Mucosa of stomach (tissue), 1 donor: Measurements from ENCODE around the gene CROCC.
"Not testable (repeated sequence)": the region's sequence is repeated elsewhere in the genome, so short reads cannot be mapped to it uniquely, and the experiment has no call there.

ENCODE experiments used
- H3K27me3 ChIP-seq: one replicate; pipeline ENCODE4 v1.7.0; 2013; ENCODE audit warnings: mild to moderate bottlenecking, low read length; ENCODE audit not compliant: control insufficient read depth, insufficient read depth
- H3K36me3 ChIP-seq: one replicate; pipeline ENCODE4 v1.7.0; 2013; ENCODE audit warnings: low read length; ENCODE audit not compliant: control insufficient read depth, insufficient read depth
- H3K4me1 ChIP-seq: one replicate; pipeline ENCODE4 v1.7.0; 2013; ENCODE audit warnings: mild to moderate bottlenecking, low read length; ENCODE audit not compliant: control insufficient read depth, insufficient read depth
- H3K4me3 ChIP-seq: one replicate; pipeline ENCODE4 v1.7.0; 2013; ENCODE audit warnings: low read length
- H3K9ac ChIP-seq: one replicate; pipeline ENCODE4 v1.7.0; 2013; ENCODE audit warnings: mild to moderate bottlenecking, low read length, moderate library complexity
- H3K9me3 ChIP-seq: one replicate; pipeline ENCODE4 v1.7.0; 2013; ENCODE audit warnings: mild to moderate bottlenecking, low read length, moderate library complexity; ENCODE audit not compliant: control insufficient read depth
- donor health status: Pancreatic carcinoma.

Gene CROCC

GRCh38 chr1:16913833-16914662 is 7.7 kb upstream of the CROCC start:
- no peaks in the 10 kb centered on the region for H3K36me3 ChIP-seq
- no peaks in the 10 kb centered on the region for H3K9me3 ChIP-seq
- H3K4me1 ChIP-seq, result peaks cover 6% of the 10 kb centered on the region
- peak overlapping the region; percentile 50 for H3K4me3 ChIP-seq
- H3K27me3 ChIP-seq, result no peaks in the 10 kb centered on the region
- peak overlapping the region; percentile 64 for H3K9ac ChIP-seq

- not testable (repeated sequence) for H3K36me3 ChIP-seq, H3K4me3 ChIP-seq, H3K27me3 ChIP-seq, H3K4me1 ChIP-seq, H3K9me3 ChIP-seq
- H3K9ac ChIP-seq, result peak overlapping the region; percentile 64
Observed at GRCh38 chr1:16914928-16915626, 6.7 kb upstream of the CROCC start.

GRCh38 chr1:16915627-16915973 is 6.1 kb upstream of the CROCC start:
- H3K9ac ChIP-seq, result no peak overlapping the region
- no peak overlapping the region for H3K4me3 ChIP-seq
- no peaks in the 10 kb centered on the region for H3K27me3 ChIP-seq

GRCh38 chr1:16916036-16916880 is 5.5 kb upstream of the CROCC start:
- not testable (repeated sequence) for H3K4me3 ChIP-seq, H3K9me3 ChIP-seq, H3K4me1 ChIP-seq, H3K27me3 ChIP-seq, H3K36me3 ChIP-seq, H3K9ac ChIP-seq

More at GRCh38 chr1:16915627-16915973, 6.1 kb upstream of the CROCC start:
- Histone ChIP-seq H3K9me3 (no peaks in the 10 kb centered on the region), H3K36me3 (no peaks in the 10 kb centered on the region), H3K4me1 (peaks cover 6% of the 10 kb centered on the region)

- Histone ChIP-seq H3K9ac (no peak overlapping the region), H3K4me3 (no peak overlapping the region), H3K9me3 (no peaks in the 10 kb centered on the region), H3K4me1 (peaks cover 3% of the 10 kb centered on the region), H3K27me3 (no peaks in the 10 kb centered on the region), H3K36me3 (no peaks in the 10 kb centered on the region)
Observed at GRCh38 chr1:16918371-16918770, 3.4 kb upstream of the CROCC start.

GRCh38 chr1:16918936-16919665 is 2.6 kb upstream of the CROCC start:
- H3K9ac ChIP-seq, H3K9me3 ChIP-seq, H3K36me3 ChIP-seq, H3K27me3 ChIP-seq, H3K4me3 ChIP-seq, H3K4me1 ChIP-seq: not testable (repeated sequence)

GRCh38 chr1:16920951-16921350 is 780 bp upstream of the CROCC start:
- H3K4me3 ChIP-seq, result no peak overlapping the region
- no peaks in the 10 kb centered on the region for H3K36me3 ChIP-seq
- H3K27me3 ChIP-seq, result no peaks in the 10 kb centered on the region
- no peaks in the 10 kb centered on the region for H3K9me3 ChIP-seq
- no peak overlapping the region for H3K9ac ChIP-seq
- H3K4me1 ChIP-seq, result peaks cover 6% of the 10 kb centered on the region

- H3K9me3 ChIP-seq, result no peaks in the 10 kb centered on the region
- no peak overlapping the region for H3K4me3 ChIP-seq
- peaks cover 6% of the 10 kb centered on the region for H3K4me1 ChIP-seq
- H3K9ac ChIP-seq, result no peak overlapping the region
- no peaks in the 10 kb centered on the region for H3K36me3 ChIP-seq
- no peaks in the 10 kb centered on the region for H3K27me3 ChIP-seq
Observed at GRCh38 chr1:16922466-16922865, 735 bp downstream of the CROCC start.

GRCh38 chr1:16922885-16923431 is 1.2 kb downstream of the CROCC start:
- no peak overlapping the region for H3K4me3 ChIP-seq
- H3K36me3 ChIP-seq, result no peaks in the 10 kb centered on the region
- H3K9ac ChIP-seq, result no peak overlapping the region
- peaks cover 6% of the 10 kb centered on the region for H3K4me1 ChIP-seq
- no peaks in the 10 kb centered on the region for H3K27me3 ChIP-seq
- H3K9me3 ChIP-seq, result no peaks in the 10 kb centered on the region

- H3K27me3 ChIP-seq, result no peaks in the 10 kb centered on the region
- peaks cover 6% of the 10 kb centered on the region for H3K4me1 ChIP-seq
- no peak overlapping the region for H3K9ac ChIP-seq
- H3K9me3 ChIP-seq, result no peaks in the 10 kb centered on the region
- no peak overlapping the region for H3K4me3 ChIP-seq
- no peaks in the 10 kb centered on the region for H3K36me3 ChIP-seq
Observed at GRCh38 chr1:16924216-16924918, 2.6 kb downstream of the CROCC start.

- Histone ChIP-seq H3K9me3 (no peaks in the 10 kb centered on the region), H3K4me1 (peaks cover 6% of the 10 kb centered on the region), H3K4me3 (no peak overlapping the region), H3K36me3 (no peaks in the 10 kb centered on the region), H3K9ac (no peak overlapping the region), H3K27me3 (no peaks in the 10 kb centered on the region)
Observed at GRCh38 chr1:16924919-16925477, 3.3 kb downstream of the CROCC start.
